Chondrocyte (in vitro differentiated cells): ENCODE results near the gene IL22RA1. TPM values are rescaled to one million over a fixed set of nuclear protein-coding genes. Genes with fewer than 3 reads are reported as not detected.

Source experiments
- DNase-seq: peaks from one replicate; pipeline ENCODE4 v3.0.0; 2021; ENCODE audit warnings: mixed read lengths, low spot score
- H3K27ac Mint-ChIP-seq: one replicate; pipeline ENCODE4 v1.8.0; 2021; ENCODE audit warnings: mild to moderate bottlenecking, moderate library complexity, mixed read lengths; ENCODE audit not compliant: unreplicated experiment
- H3K27me3 Mint-ChIP-seq: 2 replicates; pipeline ENCODE4 v1.8.0; 2021; ENCODE audit warnings: low read depth, mixed read lengths
- H3K36me3 Mint-ChIP-seq: 2 replicates; pipeline ENCODE4 v1.8.0; 2021; ENCODE audit warnings: low read depth, mixed read lengths
- H3K4me1 Mint-ChIP-seq: 2 replicates; pipeline ENCODE4 v1.8.0; 2021; ENCODE audit warnings: low read depth, mild to moderate bottlenecking, mixed read lengths
- H3K4me3 Mint-ChIP-seq: one replicate; pipeline ENCODE4 v1.8.0; 2021; ENCODE audit warnings: mild to moderate bottlenecking, moderate library complexity, mixed read lengths; ENCODE audit not compliant: unreplicated experiment
- H3K9me3 Mint-ChIP-seq: 2 replicates; pipeline ENCODE4 v1.8.0; 2021; ENCODE audit warnings: low read depth, mixed read lengths
- CTCF ChIP-seq: fragments of 200-600 bp; sonication (generic); IDR thresholded peaks from 2 replicates; pipeline ENCODE4 v1.5.0; 2021; ENCODE audit warnings: antibody characterized with exemption, mild to moderate bottlenecking, moderate library complexity
- total RNA-seq: library from RNA; stranded (reverse); gene quantifications from 3 replicates; pipeline ENCODE4 v1.2.1, GENCODE V29; 2021

The IL22RA1 gene
- total RNA-seq, 1 donor from 2014 or later: not detected

DNA sequence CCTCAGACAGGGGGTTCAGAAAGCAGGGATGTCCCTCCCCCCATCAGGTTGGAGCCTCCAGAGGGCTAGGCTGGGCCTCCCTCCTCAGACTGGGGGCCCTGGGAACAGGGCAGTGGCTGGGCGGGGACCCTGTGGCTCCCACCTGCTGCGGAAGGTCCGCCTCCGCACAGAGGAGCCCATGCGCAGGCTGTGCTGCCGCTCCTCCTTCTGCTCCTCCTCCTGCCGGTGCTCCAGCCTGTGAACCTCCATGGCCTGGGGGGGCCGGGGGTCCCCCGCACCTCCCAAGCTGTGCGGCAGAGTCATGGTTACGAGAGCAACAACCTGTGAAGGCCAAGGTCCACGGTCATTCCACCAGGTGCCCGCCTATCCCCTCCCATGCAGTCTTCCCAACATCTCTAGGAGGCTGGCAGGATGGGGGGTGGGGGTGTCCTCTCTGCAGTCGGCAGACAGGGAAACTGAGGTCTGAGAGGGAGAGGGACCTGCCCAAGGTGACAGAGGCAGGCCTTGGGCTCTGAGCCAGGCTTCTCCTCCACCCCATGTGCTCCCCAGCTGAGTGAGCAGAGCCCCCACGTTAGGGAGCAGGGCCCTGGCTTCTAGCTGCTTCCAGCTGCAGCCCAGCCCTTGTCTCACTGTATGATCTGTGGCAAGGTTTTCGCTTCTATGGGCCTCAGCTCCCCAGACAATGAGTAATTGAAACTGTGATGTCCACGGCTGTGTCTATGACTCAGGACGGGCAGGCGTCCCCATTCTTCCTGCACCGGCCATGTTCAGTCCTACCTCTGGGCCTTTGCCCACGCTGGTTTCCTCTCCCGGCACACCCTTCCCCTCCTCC is 34.4 kb downstream of the IL22RA1 start:
- no peaks in the 10 kb centered on the region for H3K27me3 Mint-ChIP-seq
- DNase-seq: no peak
- peak overlapping the region; percentile 92 for H3K27ac Mint-ChIP-seq
- no peak overlapping the region for H3K4me3 Mint-ChIP-seq
- no peaks in the 10 kb centered on the region for H3K9me3 Mint-ChIP-seq
- TF ChIP-seq CTCF: no peak
- H3K36me3 Mint-ChIP-seq: no peaks in the 10 kb centered on the region
- H3K4me1 Mint-ChIP-seq: peaks cover 47% of the 10 kb centered on the region

DNA sequence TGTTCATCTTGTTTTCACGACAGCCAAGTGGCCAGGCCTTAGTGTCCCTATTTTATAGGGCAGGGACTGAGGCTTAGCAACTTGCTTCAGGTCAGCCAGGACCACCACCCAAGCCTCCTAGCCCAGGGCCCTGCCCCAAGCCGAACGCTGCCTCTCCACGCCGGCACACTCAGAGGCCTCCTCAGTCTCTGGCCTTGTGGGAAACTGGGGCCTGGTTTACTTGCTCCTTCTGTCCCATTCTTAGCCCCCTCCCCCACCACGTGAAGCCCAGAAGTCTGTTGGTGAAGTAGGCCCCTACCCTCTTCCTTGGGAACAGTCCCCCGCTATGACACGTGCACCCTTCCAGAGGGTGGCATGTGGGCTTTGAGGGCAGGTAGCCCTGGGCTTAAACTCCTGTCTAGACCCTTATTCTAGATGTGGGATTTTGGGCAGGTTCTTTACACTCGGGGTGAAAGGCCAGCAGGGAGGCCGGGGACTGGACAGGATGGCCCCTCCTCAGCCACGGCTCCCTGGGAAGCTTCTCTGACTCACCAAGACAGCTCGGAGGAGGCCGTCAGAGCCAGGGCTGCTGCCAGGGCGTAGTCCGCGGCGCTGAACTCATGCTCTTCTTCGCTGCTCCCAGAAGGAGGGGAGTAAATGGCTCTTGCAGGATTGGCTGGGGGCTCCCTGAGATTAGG is 35.3 kb downstream of the IL22RA1 start:
- no peaks in the 10 kb centered on the region for H3K9me3 Mint-ChIP-seq
- H3K4me3 Mint-ChIP-seq: no peak overlapping the region
- no peak for TF ChIP-seq CTCF
- H3K27ac Mint-ChIP-seq: peak overlapping the region; percentile 86
- no peaks in the 10 kb centered on the region for H3K27me3 Mint-ChIP-seq
- DNase-seq: no peak
- H3K36me3 Mint-ChIP-seq: no peaks in the 10 kb centered on the region
- H3K4me1 Mint-ChIP-seq: peaks cover 50% of the 10 kb centered on the region

DNA sequence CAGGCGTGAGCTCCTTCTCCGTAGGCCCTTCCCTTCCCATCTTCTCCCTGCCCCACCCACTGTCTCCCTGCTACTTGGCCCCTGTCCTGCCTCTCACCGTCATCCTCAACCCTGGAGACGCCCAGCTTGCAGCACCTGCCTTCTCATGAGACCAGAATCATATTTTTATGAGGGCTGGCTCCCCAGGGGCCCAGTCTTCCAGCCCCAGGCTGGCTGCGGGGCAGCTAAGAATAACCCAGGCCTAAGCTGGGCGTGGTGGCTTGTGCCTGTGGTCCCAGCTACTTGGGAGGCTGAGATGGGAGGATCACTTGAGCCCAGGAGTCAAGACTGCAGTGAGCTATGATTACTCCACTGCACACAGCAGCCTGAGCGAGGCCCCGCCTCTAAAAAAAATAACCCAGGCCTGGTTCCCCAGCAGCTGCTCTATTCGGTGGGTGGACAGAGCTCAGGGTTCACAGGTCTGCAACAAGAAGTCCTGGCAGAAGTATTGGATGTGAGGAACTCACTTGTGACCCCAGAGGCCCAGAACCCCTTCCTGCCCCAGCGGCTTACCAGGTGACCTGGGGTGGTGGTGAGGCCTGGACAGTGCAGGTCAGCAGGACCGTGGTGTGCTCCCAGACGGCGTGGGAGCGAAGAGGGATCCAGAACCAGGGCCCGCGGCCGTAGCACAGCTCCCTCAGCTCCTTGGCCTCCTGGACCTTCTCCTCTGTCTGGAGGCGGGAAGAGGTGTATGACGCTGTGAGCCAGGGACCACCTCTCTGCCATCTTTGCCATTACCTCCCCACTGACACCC is 37.4 kb downstream of the IL22RA1 start:
- H3K27ac Mint-ChIP-seq: peak overlapping the region; percentile 22

GRCh38 chr1:24104854-24105253 is 38.1 kb downstream of the IL22RA1 start:
- Mint-ChIP-seq H3K36me3 (no peaks in the 10 kb centered on the region), H3K27me3 (no peaks in the 10 kb centered on the region), H3K9me3 (no peaks in the 10 kb centered on the region), H3K27ac (no peak overlapping the region), H3K4me1 (peaks cover 32% of the 10 kb centered on the region), H3K4me3 (no peak overlapping the region)
- DNase-seq: no peak
- no peak for TF ChIP-seq CTCF

More for the DNA sequence above, 37.4 kb downstream of the IL22RA1 start:
- peak; percentile 72 for DNase-seq
- H3K4me3 Mint-ChIP-seq: no peak overlapping the region
- peaks cover 33% of the 10 kb centered on the region for H3K4me1 Mint-ChIP-seq
- no peaks in the 10 kb centered on the region for H3K9me3 Mint-ChIP-seq
- H3K27me3 Mint-ChIP-seq: no peaks in the 10 kb centered on the region
- no peaks in the 10 kb centered on the region for H3K36me3 Mint-ChIP-seq
- no peak for TF ChIP-seq CTCF

DNA sequence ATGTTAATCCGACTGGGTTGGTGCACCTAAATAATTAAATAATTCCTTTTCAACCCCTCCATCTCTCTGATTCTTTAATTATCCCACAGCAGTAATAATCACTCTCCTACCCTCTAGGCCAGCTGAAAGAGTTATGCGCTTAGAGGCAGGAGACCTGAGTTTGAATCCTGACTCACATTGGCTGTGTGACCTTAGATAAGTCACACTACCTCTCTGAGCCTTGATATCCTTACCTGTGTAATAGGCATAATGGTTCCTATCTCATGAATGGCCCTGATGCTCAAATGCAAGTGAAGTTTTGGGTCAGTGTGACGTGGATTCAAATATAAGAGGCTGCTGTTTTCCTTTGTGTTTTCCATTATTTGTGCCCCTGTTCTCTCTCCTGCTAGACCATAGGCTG is 39.1 kb downstream of the IL22RA1 start:
- DNase-seq: no peak
- no peaks in the 10 kb centered on the region for H3K9me3 Mint-ChIP-seq
- H3K4me1 Mint-ChIP-seq: peaks cover 28% of the 10 kb centered on the region
- H3K27me3 Mint-ChIP-seq: no peaks in the 10 kb centered on the region
- H3K4me3 Mint-ChIP-seq: no peak overlapping the region
- TF ChIP-seq CTCF: no peak
- H3K36me3 Mint-ChIP-seq: no peaks in the 10 kb centered on the region
- no peak overlapping the region for H3K27ac Mint-ChIP-seq
